GM21717 (cell line): Measurements from ENCODE around the gene ADGRV1.

Experiments used
- ATAC-seq: cut with Tn5 transposase; IDR thresholded peaks from one replicate; pipeline ENCODE4 v1.9.1; 2021; ENCODE audit warnings: mild to moderate bottlenecking, moderate library complexity; ENCODE audit not compliant: unreplicated experiment

Gene ADGRV1

GRCh38 chr5:91123291-91123690 is 564.7 kb downstream of the ADGRV1 start:
- ATAC-seq = no peak

- no peak for ATAC-seq
Measured at GRCh38 chr5:91123901-91124300, 565.3 kb downstream of the ADGRV1 start.

- ATAC-seq = no peak
Measured at GRCh38 chr5:91125916-91126315, 567.3 kb downstream of the ADGRV1 start.

GRCh38 chr5:91126448-91126847 is 567.9 kb downstream of the ADGRV1 start:
- no peak for ATAC-seq

GRCh38 chr5:91126888-91127287 is 568.3 kb downstream of the ADGRV1 start:
- ATAC-seq = no peak

GRCh38 chr5:91127456-91128081 is 569.0 kb downstream of the ADGRV1 start:
- ATAC-seq = no peak

GRCh38 chr5:91128604-91129003 is 570.0 kb downstream of the ADGRV1 start:
- ATAC-seq = no peak

- ATAC-seq = no peak
Measured at GRCh38 chr5:91129748-91130147, 571.2 kb downstream of the ADGRV1 start.

GRCh38 chr5:91130759-91131158 is 572.2 kb downstream of the ADGRV1 start:
- ATAC-seq = no peak

- peak; percentile 67 for ATAC-seq
Measured at GRCh38 chr5:91132550-91132949, 574.0 kb downstream of the ADGRV1 start.

- ATAC-seq = no peak
Measured at GRCh38 chr5:91133183-91133582, 574.6 kb downstream of the ADGRV1 start.

- ATAC-seq = no peak
Measured at GRCh38 chr5:91135475-91136248, 577.1 kb downstream of the ADGRV1 start.

GRCh38 chr5:91136271-91136670 is 577.7 kb downstream of the ADGRV1 start:
- ATAC-seq = no peak

- ATAC-seq = no peak
Measured at GRCh38 chr5:91137647-91138046, 579.0 kb downstream of the ADGRV1 start.

GRCh38 chr5:91139572-91140200 is 581.1 kb downstream of the ADGRV1 start:
- ATAC-seq = no peak

GRCh38 chr5:91140657-91141056 is 582.1 kb downstream of the ADGRV1 start:
- no peak for ATAC-seq

- no peak for ATAC-seq
Measured at GRCh38 chr5:91141642-91142041, 583.0 kb downstream of the ADGRV1 start.

GRCh38 chr5:91142386-91142785 is 583.8 kb downstream of the ADGRV1 start:
- no peak for ATAC-seq

- ATAC-seq = no peak
Measured at GRCh38 chr5:91142819-91143218, 584.2 kb downstream of the ADGRV1 start.

- no peak for ATAC-seq
Measured at GRCh38 chr5:91143840-91144239, 585.2 kb downstream of the ADGRV1 start.

GRCh38 chr5:91144491-91145332 is 586.1 kb downstream of the ADGRV1 start:
- no peak for ATAC-seq
